Coronary artery (tissue), 2 donors: ENCODE results near the gene KDELR1.

Experiments used
- DNase-seq: peaks from one replicate; pipeline ENCODE4 v3.0.0-alpha.2; 2017; ENCODE audit warnings: low spot score
- H3K27ac ChIP-seq, 2 donors: fragments of 200-600 bp; sonication (generic); one replicate each; pipeline ENCODE4 v1.5.1; 2016 to 2019
- H3K4me3 ChIP-seq: fragments of 200-600 bp; sonication (generic); 2 replicates; pipeline ENCODE4 v1.5.1; 2016; ENCODE audit warnings: mild to moderate bottlenecking, moderate library complexity
- TF ChIP-seq, protein P1 (sequence below): fragments of 200-600 bp; sonication (generic); IDR thresholded peaks from one replicate; pipeline ENCODE4 v1.5.1; 2019; ENCODE audit warnings: antibody characterized with exemption

The KDELR1 gene

DNA sequence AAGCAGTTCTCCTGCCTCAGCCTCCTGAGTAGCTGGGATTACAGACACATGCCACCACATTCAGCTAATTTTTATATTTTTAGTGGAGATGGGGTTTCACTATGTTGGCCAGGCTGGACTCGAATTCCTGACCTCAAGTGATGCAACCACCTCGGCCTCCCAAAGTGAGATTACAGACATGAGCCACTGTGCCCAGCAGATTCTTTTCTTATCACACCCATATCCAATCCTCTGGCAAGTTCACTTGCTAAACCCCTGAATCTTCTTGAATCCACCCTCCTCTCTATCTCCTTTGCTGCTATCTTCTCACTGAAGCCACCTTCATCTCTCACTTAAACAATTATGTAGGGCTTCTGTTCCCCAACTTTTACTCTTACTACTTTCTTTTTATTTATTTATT, 45.2 kb downstream of the KDELR1 start:
- no peak for DNase-seq
- TF ChIP-seq, protein P1, sequence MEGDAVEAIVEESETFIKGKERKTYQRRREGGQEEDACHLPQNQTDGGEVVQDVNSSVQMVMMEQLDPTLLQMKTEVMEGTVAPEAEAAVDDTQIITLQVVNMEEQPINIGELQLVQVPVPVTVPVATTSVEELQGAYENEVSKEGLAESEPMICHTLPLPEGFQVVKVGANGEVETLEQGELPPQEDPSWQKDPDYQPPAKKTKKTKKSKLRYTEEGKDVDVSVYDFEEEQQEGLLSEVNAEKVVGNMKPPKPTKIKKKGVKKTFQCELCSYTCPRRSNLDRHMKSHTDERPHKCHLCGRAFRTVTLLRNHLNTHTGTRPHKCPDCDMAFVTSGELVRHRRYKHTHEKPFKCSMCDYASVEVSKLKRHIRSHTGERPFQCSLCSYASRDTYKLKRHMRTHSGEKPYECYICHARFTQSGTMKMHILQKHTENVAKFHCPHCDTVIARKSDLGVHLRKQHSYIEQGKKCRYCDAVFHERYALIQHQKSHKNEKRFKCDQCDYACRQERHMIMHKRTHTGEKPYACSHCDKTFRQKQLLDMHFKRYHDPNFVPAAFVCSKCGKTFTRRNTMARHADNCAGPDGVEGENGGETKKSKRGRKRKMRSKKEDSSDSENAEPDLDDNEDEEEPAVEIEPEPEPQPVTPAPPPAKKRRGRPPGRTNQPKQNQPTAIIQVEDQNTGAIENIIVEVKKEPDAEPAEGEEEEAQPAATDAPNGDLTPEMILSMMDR: no peak
- no peak overlapping the region for H3K27ac ChIP-seq
- no peak overlapping the region for H3K4me3 ChIP-seq

DNA sequence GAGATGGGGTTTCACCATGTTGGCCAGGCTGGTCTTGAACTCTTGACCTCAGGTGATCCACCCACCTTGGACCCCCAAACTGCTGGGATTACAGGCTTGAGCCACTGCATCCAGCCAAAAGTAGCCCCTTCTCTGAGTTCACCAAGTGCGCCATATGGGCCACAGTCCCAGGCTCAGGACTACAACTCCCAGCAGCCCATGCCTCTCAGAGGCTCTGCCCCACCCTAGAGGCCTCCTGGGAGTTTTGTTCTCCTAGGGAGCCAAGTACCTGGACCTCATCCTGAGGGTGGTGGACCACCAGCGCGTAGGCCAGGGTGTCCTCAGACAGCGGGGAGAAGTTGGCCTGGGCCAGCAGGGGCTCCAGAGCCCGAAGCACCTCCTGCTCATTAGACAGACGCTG, 46.5 kb downstream of the KDELR1 start:
- no peak overlapping the region for H3K4me3 ChIP-seq
- DNase-seq: no peak
- H3K27ac ChIP-seq: no peak overlapping the region
- TF ChIP-seq, protein P1: no peak

DNA sequence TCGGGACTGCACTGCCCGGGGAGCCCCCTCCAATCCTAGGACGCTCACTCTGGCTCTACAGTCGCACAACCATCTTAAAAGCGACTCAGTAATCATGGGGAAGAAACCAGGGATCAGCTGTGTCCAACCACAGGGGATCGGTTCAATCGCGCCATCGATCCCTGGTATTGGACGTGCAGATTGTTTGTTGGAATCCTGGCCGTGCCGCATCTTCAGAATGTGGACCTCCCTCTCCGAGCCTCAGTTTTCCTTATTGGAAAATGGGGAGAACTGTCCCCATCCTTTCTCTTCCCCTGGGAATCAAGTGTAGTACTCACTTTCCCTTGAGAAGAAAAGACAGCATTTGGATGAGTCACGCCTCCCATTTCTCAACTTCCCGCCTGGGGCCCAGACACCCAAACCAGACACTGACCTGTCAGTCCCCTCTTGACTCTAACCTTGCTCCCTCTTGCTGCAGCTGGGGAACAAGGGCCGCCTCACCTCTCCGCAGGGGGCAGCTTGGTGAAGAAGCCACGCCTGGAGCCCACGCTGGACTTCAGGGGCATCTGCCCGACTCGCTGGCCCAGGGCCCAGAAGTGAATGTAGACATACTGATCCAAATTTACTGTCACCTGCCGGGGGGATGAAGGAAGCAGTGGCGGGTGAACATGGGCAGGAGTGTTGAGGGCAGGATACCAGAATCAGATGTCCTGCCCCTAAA, 48.4 kb downstream of the KDELR1 start:
- no peak overlapping the region for H3K4me3 ChIP-seq
- no peak overlapping the region for H3K27ac ChIP-seq
- TF ChIP-seq, protein P1: no peak
- no peak for DNase-seq

DNA sequence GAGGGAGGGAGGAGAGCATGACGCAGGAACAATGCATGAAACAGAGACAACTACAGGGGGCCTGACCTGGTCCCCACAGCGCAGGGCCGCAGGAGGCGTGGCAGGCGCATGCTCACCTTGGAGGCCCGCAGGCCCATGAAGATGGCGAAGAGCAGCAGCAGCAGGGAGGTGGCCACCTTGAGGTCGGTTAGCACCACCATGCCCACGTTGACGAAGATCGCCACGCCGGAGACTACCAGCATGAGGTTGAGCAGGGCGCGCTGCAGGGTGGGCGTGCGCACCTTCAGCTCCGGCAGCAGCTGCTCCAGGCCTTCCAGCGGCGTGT, 49.0 kb downstream of the KDELR1 start:
- no peak for DNase-seq
- Histone ChIP-seq H3K4me3 (no peak overlapping the region), H3K27ac (no peak overlapping the region)
- TF ChIP-seq, protein P1: no peak

DNA sequence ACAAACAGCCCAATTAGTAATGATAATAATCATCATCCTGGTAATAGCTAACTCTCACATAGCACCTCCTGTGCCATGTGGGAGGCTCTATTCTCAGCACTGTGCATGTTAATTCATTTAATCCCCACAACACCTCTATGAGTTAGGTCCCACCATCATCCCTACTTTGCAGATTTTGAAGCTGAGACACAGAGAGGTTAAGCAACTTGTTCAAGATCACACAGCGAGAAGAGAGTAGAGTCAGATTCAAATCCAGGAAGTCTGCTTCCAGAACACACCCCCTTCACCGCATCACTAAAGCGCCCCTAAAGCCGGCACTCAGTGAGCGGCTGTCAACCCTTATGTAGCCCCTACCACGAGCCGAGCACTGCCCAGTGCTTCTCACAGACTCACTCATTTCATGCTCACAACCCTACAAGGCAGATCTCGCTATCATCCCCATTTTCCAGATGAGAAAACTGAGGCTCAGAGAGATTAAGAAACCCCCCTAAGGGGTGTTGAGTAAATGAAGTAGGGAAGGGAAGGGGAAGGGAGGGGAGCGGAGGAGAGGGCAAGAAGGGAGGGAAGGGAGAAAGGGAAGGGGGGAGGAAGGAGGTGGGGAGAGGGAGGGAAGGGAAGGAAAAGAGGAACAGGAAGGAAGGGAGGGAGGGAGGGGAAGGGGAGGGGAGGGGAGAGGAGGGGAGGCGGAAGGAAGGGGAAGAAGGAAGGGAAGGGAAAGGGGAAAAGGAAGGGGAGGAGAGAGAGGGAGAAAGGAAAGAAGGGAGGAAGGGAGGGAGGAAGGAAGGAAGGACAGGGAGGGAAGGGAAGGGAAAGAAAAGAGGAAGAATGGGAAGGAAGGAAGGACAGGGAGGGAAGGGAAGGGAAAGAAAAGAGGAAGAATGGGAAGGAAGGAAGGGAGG, 49.6 kb downstream of the KDELR1 start:
- Histone ChIP-seq H3K4me3 (no peak overlapping the region), H3K27ac (no peak overlapping the region)
- no peak for DNase-seq
- TF ChIP-seq, protein P1: no peak

DNA sequence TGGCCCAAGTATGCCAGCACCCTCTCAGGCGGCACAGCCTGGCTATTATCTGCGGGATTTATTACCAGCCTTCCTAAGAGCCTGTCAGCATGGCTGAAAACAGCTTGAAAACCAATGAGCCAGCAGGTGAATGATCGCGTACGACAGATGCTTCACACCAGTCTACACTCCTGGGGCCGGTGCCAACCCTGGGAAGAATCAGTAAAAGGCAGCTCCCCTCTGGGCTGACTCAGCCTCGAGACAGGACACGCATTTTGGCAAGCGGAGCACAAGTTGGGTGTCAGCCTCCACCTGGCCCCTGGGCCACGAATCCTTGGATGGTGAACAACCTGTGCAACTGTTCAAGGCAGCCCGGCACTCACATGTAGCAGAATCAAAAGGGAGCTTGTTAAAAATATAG, 50.4 kb downstream of the KDELR1 start:
- TF ChIP-seq, protein P1: no peak
- H3K4me3 ChIP-seq: no peak overlapping the region
- no peak for DNase-seq
- H3K27ac ChIP-seq: no peak overlapping the region
